SH-SY5Y (cell line): ENCODE data around the gene CSTB.

Experiments
- GATA2 ChIP-seq: IDR thresholded peaks from 2 replicates; pipeline ENCODE4 v1.6.1; 2011; ENCODE audit warnings: mild to moderate bottlenecking, low read depth, low read length
- GATA3 ChIP-seq: IDR thresholded peaks from 2 replicates; pipeline ENCODE4 v1.6.1; 2011; ENCODE audit warnings: low read depth, mild to moderate bottlenecking, low read length, moderate library complexity

DNA sequence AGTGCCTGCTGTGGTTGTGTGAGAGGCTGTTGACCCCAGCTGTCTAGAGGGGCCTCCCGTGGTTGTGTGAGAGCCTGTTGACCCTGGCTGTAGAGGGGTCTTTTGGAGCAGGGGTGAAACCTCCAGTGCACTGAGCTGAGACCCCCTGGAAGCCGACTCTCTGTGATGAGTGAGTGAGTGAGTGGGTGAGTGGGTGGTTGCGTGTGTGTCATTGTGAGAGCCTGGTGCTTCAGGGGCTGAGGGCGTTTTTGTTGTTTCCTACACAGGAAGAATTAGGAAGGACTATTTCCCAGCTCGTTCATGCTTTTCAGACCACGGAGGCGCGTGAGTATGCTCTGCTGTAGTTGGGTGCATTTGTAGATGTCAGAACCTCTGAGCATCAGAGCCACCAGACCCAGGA is 16.3 kb upstream of the CSTB start:
- TF ChIP-seq GATA3, result no peak
- TF ChIP-seq GATA2, result no peak
